A549 (cell line): ENCODE measurements around the gene PGAP3. TPM values are rescaled to one million over a fixed set of nuclear protein-coding genes. Genes with fewer than 3 reads are reported as not detected.

Source experiments
- ATAC-seq, 2 experiments: fragments of 200-7000 bp in 1 of 2; fragments of >200 bp in 1 of 2; cut with Nextera tagmentation in 1 of 2; cut with Tn5 transposase in 1 of 2; 3 replicates each; pipeline versions ENCODE4 v1.8.0 to v1.9.1; 2018 to 2020; ENCODE audit warnings: mild to moderate bottlenecking in 1 of 2, moderate library complexity in 1 of 2
- CTCF ChIA-PET: fragments of 300-600 bp; sonication (Branson Sonifier 250); formaldehyde crosslinking; extraction: SDS; loops from one replicate; lab custom pipeline; 2021; ENCODE audit warnings: antibody characterized with exemption, inconsistent platforms; lab: Yijun Ruan, JAX
- POLR2A ChIA-PET: fragments of 350-600 bp; formaldehyde crosslinking; extraction: SDS; loops from one replicate; lab custom pipeline; 2021; ENCODE audit warnings: antibody characterized with exemption, inconsistent platforms; lab: Yijun Ruan, JAX
- DNase-seq, 2 experiments: peaks; one replicate each; pipeline versions ENCODE4 v3.0.0 to v3.0.0-alpha.2; 2011 to 2016; ENCODE audit warnings: low read depth in 1 of 2, low spot score in 1 of 2
- FAIRE-seq: peaks from 2 replicates; lab custom pipeline; 2011; peaks lifted over from hg19 to GRCh38; lab: Jason Lieb, UNC
- H3K27ac ChIP-seq, 2 experiments: fragments of >200 bp; sonication (Bioruptor Twin); formaldehyde crosslinking; 3 replicates each; pipeline ENCODE4 v1.5.1; 2016 to 2017
- H3K4me1 ChIP-seq: fragments of >200 bp; sonication (Bioruptor Twin); formaldehyde crosslinking; 3 replicates; pipeline ENCODE4 v1.6.1; 2016
- H3K4me2 ChIP-seq: fragments of >200 bp; sonication (Bioruptor Twin); formaldehyde crosslinking; 3 replicates; pipeline ENCODE4 v1.6.1; 2016
- H3K4me3 ChIP-seq: fragments of >200 bp; sonication (Bioruptor Twin); formaldehyde crosslinking; 3 replicates; pipeline ENCODE4 v1.5.1; 2016
- H3K9me3 ChIP-seq: fragments of >200 bp; sonication (Bioruptor Twin); formaldehyde crosslinking; 3 replicates; pipeline ENCODE4 v1.6.1; 2016
- CBX2 ChIP-seq: fragments of 200-600 bp; sonication (generic); IDR thresholded peaks from 2 replicates; pipeline ENCODE4 v1.6.1; 2016; ENCODE audit warnings: low read depth, mild to moderate bottlenecking, borderline replicate concordance
- CEBPB ChIP-seq, 2 experiments: fragments of >200 bp in 1 of 2; sonication (Bioruptor Twin) in 1 of 2; formaldehyde crosslinking in 1 of 2; IDR thresholded peaks; 2 replicates each; pipeline ENCODE4 v1.6.1; 2012 to 2016
- CHD2 ChIP-seq: fragments of 150-350 bp; IDR thresholded peaks from 2 replicates; pipeline ENCODE4 v1.6.1; 2014; ENCODE audit warnings: low read length; ENCODE audit not compliant: partially characterized antibody
- CTCF ChIP-seq: fragments of >200 bp; sonication (Bioruptor Twin); formaldehyde crosslinking; IDR thresholded peaks from 3 replicates; pipeline ENCODE4 v1.5.1; 2016
- EHMT2 ChIP-seq: fragments of 200-600 bp; sonication (generic); IDR thresholded peaks from 2 replicates; pipeline ENCODE4 v1.6.1; 2016; ENCODE audit warnings: antibody characterized with exemption, low read depth, mild to moderate bottlenecking, moderate library complexity
- ELK1 ChIP-seq: fragments of 150-350 bp; IDR thresholded peaks from 2 replicates; pipeline ENCODE4 v1.6.1; 2014; ENCODE audit warnings: low read depth, mild to moderate bottlenecking, low read length
- EP300 ChIP-seq, 2 experiments: fragments of >200 bp; sonication (Bioruptor Twin); formaldehyde crosslinking; IDR thresholded peaks; 2 replicates in 1 of 2; 3 replicates in 1 of 2; pipeline ENCODE4 v1.6.1; 2016 to 2017
- ESRRA ChIP-seq: fragments of 150-350 bp; IDR thresholded peaks from 2 replicates; pipeline ENCODE4 v1.6.1; 2014; ENCODE audit warnings: mild to moderate bottlenecking, low read length, borderline replicate concordance
- FOSB ChIP-seq: fragments of 250-450 bp; sonication (Bioruptor Pico); IDR thresholded peaks from 2 replicates; pipeline ENCODE4 v1.5.0; 2020; ENCODE audit warnings: mild to moderate bottlenecking, moderate library complexity
- FOSL2 ChIP-seq, 2 experiments: fragments of 450-650 bp in 1 of 2; fragments of >200 bp in 1 of 2; sonication (Bioruptor Twin) in 1 of 2; formaldehyde crosslinking; IDR thresholded peaks; 2 replicates each; pipeline versions ENCODE4 v1.5.0 to v1.6.1; 2016 to 2020; ENCODE audit warnings: mild to moderate bottlenecking in 1 of 2, moderate library complexity in 1 of 2
- FOXS1 ChIP-seq: fragments of 250-450 bp; sonication (Bioruptor Pico); IDR thresholded peaks from 2 replicates; pipeline ENCODE4 v1.5.0; 2020; ENCODE audit warnings: mild to moderate bottlenecking, moderate library complexity
- HES2 ChIP-seq: fragments of >200 bp; sonication (Bioruptor Twin); formaldehyde crosslinking; IDR thresholded peaks from 2 replicates; pipeline ENCODE4 v1.6.1; 2016
- HOXB13 ChIP-seq: fragments of 250-450 bp; sonication (Bioruptor Pico); IDR thresholded peaks from 2 replicates; pipeline ENCODE4 v1.5.0; 2020; ENCODE audit warnings: low read depth, mild to moderate bottlenecking, moderate library complexity
- HOXB5 ChIP-seq: fragments of 250-450 bp; sonication (Bioruptor Pico); IDR thresholded peaks from 2 replicates; pipeline ENCODE4 v1.5.0; 2020; ENCODE audit warnings: mild to moderate bottlenecking, moderate library complexity
- MAFK ChIP-seq: fragments of 450-650 bp; IDR thresholded peaks from 2 replicates; pipeline ENCODE4 v1.6.1; 2014; ENCODE audit not compliant: partially characterized antibody
- NFE2L2 ChIP-seq: fragments of 150-350 bp; conservative IDR thresholded peaks from 2 replicates; pipeline ENCODE4 v1.6.1; 2014; ENCODE audit warnings: low read length
- NPAS2 ChIP-seq: fragments of 250-450 bp; sonication (Bioruptor Pico); IDR thresholded peaks from 2 replicates; pipeline ENCODE4 v1.8.0; 2022; ENCODE audit warnings: mild to moderate bottlenecking, moderate library complexity, borderline replicate concordance
- POLR2A ChIP-seq: IDR thresholded peaks from 2 replicates; pipeline ENCODE4 v1.6.1; 2012; ENCODE audit warnings: mild to moderate bottlenecking, low read length
- RARB ChIP-seq: fragments of 250-450 bp; sonication (Bioruptor Pico); IDR thresholded peaks from 2 replicates; pipeline ENCODE4 v1.8.0; 2021; ENCODE audit warnings: mild to moderate bottlenecking, moderate library complexity
- REST ChIP-seq: fragments of 200-600 bp; sonication (generic); IDR thresholded peaks from 2 replicates; pipeline ENCODE4 v1.6.1; 2016; ENCODE audit warnings: antibody characterized with exemption, mild to moderate bottlenecking, moderate library complexity
- RNF2 ChIP-seq: fragments of 200-600 bp; sonication (generic); IDR thresholded peaks from 2 replicates; pipeline ENCODE4 v1.6.1; 2016; ENCODE audit warnings: low read depth, mild to moderate bottlenecking, antibody characterized with exemption, moderate library complexity, borderline replicate concordance
- SREBF2 ChIP-seq: fragments of 450-650 bp; IDR thresholded peaks from 2 replicates; pipeline ENCODE4 v1.6.1; 2014; ENCODE audit warnings: mild to moderate bottlenecking, moderate library complexity
- USF2 ChIP-seq: fragments of 450-650 bp; IDR thresholded peaks from 2 replicates; pipeline ENCODE4 v1.6.1; 2014; ENCODE audit warnings: antibody characterized with exemption
- ZC3H11A ChIP-seq: fragments of 450-650 bp; IDR thresholded peaks from 2 replicates; pipeline ENCODE4 v1.6.1; 2014; ENCODE audit warnings: antibody characterized with exemption, mild to moderate bottlenecking
- ZNF302 ChIP-seq: fragments of 250-450 bp; sonication (Bioruptor Pico); IDR thresholded peaks from 2 replicates; pipeline ENCODE4 v1.9.0; 2021; ENCODE audit warnings: inconsistent platforms, mild to moderate bottlenecking, moderate library complexity
- WGBS: methylation state at CpG from one replicate; pipeline ENCODE4 v1.1.6; 2017; ENCODE audit errors: missing lambda C conversion rate; 5-methylcytosine and 5-hydroxymethylcytosine counted together
- polyA plus RNA-seq, 4 experiments: library from polyadenylated mRNA; depleted of rRNA in 3 of 4; stranded (reverse); fragments of >200 nt; fragmentation: RNase III in 1 of 4; extraction: RNeasy Plus Mini Kit Qiagen cat#74134 plus additional on column Dnase treatment in 1 of 4; gene quantifications; 2 replicates in 3 of 4; 3 replicates in 1 of 4; pipeline ENCODE4 v1.2.3, GENCODE V29; 2011 to 2017

The PGAP3 gene
- polyA plus RNA-seq, 2 of the 4 experiments (the other 2 are of a cell fraction) = 7.3 to 8.5 TPM

GRCh38 chr17:39679521-39680192 is 8.2 kb downstream of the PGAP3 start:
- no peak for DNase-seq
- no peak overlapping the region for H3K4me3 ChIP-seq
- H3K4me2 ChIP-seq = no peak overlapping the region
- H3K4me1 ChIP-seq = peaks cover 19% of the 10 kb centered on the region; the same call in 2 of the 3 replicates
- no peaks in the 10 kb centered on the region for H3K9me3 ChIP-seq
- TF ChIP-seq NPAS2 (CRISPR knock-in tag) = no peak
- no peak for TF ChIP-seq SREBF2
- TF ChIP-seq HES2 = no peak
- no peak for TF ChIP-seq POLR2A
- no peak for TF ChIP-seq RNF2
- TF ChIP-seq RARB (CRISPR knock-in tag) = no peak
- TF ChIP-seq ZC3H11A = no peak
- TF ChIP-seq, all 56 proteins: peak for 0
- WGBS = 89% methylated on average over 12 of the region's 12 CpGs
- ChIA-PET CTCF (interaction anchor here (1.0 to 50.7 kb wide), 11 partner anchors 7 to 53 kb away, joined by 3 to 1391 read pairs (median 6); partner anchors contain the start of genes ERBB2, MIEN1, PGAP3 and PNMT), POLR2A (interaction anchor here (0.8 kb wide), 1 partner anchor 8 kb away, joined by 4 read pairs; the partner anchor contains the start of gene PGAP3)
- H3K27ac ChIP-seq = no peak overlapping the region
- ATAC-seq (no peak), FAIRE-seq (no peak)

GRCh38 chr17:39678340-39679116 is 9.3 kb downstream of the PGAP3 start:
- CTCF ChIA-PET = interaction anchor here (0.7 to 50.7 kb wide), 11 partner anchors 6 to 52 kb away, joined by 3 to 1391 read pairs (median 6); partner anchors contain the start of genes ERBB2, MIEN1, PGAP3 and PNMT
- no peak for ATAC-seq

GRCh38 chr17:39677542-39678339 is 10.1 kb downstream of the PGAP3 start:
- no peak overlapping the region for H3K4me3 ChIP-seq
- ChIA-PET CTCF (interaction anchor here (0.7 to 50.7 kb wide), 9 partner anchors 5 to 53 kb away, joined by 3 to 1391 read pairs (median 6); partner anchors contain the start of genes PGAP3, PNMT, PPP1R1B and STARD3), POLR2A (interaction anchor here (0.9 kb wide), 1 partner anchor 10 kb away, joined by 5 read pairs; the partner anchor contains the start of gene PGAP3)
- H3K9me3 ChIP-seq = no peaks in the 10 kb centered on the region
- no peak overlapping the region for H3K27ac ChIP-seq
- DNase-seq = no peak
- H3K4me2 ChIP-seq = no peak overlapping the region
- no peak for ATAC-seq
- no peak for FAIRE-seq
- H3K4me1 ChIP-seq = peaks cover 21% of the 10 kb centered on the region; the same call in 2 of the 3 replicates
- 76% methylated on average over 13 of the region's 13 CpGs for WGBS
- no peak for TF ChIP-seq CTCF
- no peak for TF ChIP-seq REST
- TF ChIP-seq ESRRA = no peak
- TF ChIP-seq USF2 = no peak
- no peak for TF ChIP-seq FOXS1
- TF ChIP-seq RARB (CRISPR knock-in tag) = no peak
- TF ChIP-seq CBX2 = no peak
- TF ChIP-seq MAFK = no peak

More at GRCh38 chr17:39678340-39679116, 9.3 kb downstream of the PGAP3 start:
- no peak for FAIRE-seq
- TF ChIP-seq EHMT2 (no peak), ZNF302 (CRISPR knock-in tag) (no peak), CEBPB (IDR thresholded peaks at IDR 0.05) (no peak), ELK1 (no peak), NFE2L2 (no peak), FOSL2 (IDR thresholded peaks at IDR 0.05) (no peak), FOSL2 (CRISPR knock-in tag; IDR thresholded peaks at IDR 0.05) (no peak), HOXB13 (CRISPR knock-in tag) (no peak), HOXB5 (CRISPR knock-in tag) (no peak), FOSB (CRISPR knock-in tag) (no peak), EP300 (IDR thresholded peaks at IDR 0.05) (no peak), CHD2 (no peak)
- TF ChIP-seq, all 56 proteins: peak for 0
- DNase-seq = no peak
- H3K4me3 ChIP-seq = no peak overlapping the region
- 88% methylated on average over 11 of the region's 13 CpGs for WGBS
- H3K27ac ChIP-seq = no peak overlapping the region
- peak overlapping the region; percentile 1; the same call in 1 of the 3 replicates for H3K4me2 ChIP-seq
- H3K4me1 ChIP-seq = peaks cover 21% of the 10 kb centered on the region; the same call in 2 of the 3 replicates
- no peaks in the 10 kb centered on the region for H3K9me3 ChIP-seq
- POLR2A ChIA-PET = interaction anchor here (0.8 to 0.9 kb wide), 2 partner anchors 9 kb away, joined by 4 to 5 read pairs; partner anchors contain the start of gene PGAP3
